HG03439 (cell line): ENCODE measurements around the gene HMGA1.

Experiments used
- ATAC-seq: cut with Tn5 transposase; IDR thresholded peaks from one replicate; pipeline ENCODE4 v1.9.1; 2021; ENCODE audit warnings: mild to moderate bottlenecking, moderate library complexity; ENCODE audit not compliant: unreplicated experiment

Gene HMGA1

GRCh38 chr6:34288581-34288980 lies 51.9 kb downstream of the HMGA1 start:
- ATAC-seq: no peak

- ATAC-seq: no peak
Measured at GRCh38 chr6:34289137-34289536, 52.5 kb downstream of the HMGA1 start.

GRCh38 chr6:34292954-34293353 lies 56.3 kb downstream of the HMGA1 start:
- ATAC-seq: no peak

- ATAC-seq: peak; percentile 52
Measured at GRCh38 chr6:34295721-34296120, 59.0 kb downstream of the HMGA1 start.
